ENCODE data around the gene C1orf74.

DNA sequence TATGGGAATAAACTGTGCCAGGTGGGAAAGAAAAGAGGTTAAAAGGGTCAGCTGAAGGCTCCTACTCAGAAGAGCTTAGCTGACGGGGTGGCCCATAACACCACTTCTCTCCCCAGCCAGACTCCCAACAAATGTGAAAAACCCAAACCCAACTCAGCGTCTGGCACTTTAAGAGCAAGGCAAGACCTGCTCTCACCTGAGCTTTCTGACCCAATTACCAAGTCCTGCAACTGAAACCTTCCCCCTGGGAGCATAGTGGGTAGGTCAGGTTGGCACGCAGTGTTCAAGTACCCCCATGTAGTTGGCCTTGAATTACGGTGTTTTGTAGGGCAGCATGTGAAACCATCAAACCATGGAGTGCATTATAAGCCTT lies 18.4 kb upstream of the C1orf74 start:
- TF ChIP-seq ZC3H11A (IDR thresholded peaks at IDR 0.05) (no peak), POLR2A (IDR thresholded peaks at IDR 0.05; ENCODE audit: low read length) (no peak)
